Smooth muscle cell (in vitro differentiated cells): Measurements from ENCODE around the gene RPL4. TPM values are rescaled to one million over a fixed set of nuclear protein-coding genes. Genes with fewer than 3 reads are reported as not detected.

Source experiments
- DNase-seq: peaks from one replicate; lab custom pipeline; 2025; ENCODE audit not compliant: unreplicated experiment; lab: John Stamatoyannopoulos, UW
- H2AFZ ChIP-seq: fragments of 200-600 bp; sonication (generic); 2 replicates; pipeline ENCODE4 v1.6.0; 2016; ENCODE audit warnings: antibody characterized with exemption, low read depth, mild to moderate bottlenecking
- H3F3A ChIP-seq: fragments of 200-600 bp; sonication (generic); 2 replicates; pipeline ENCODE4 v1.6.0; 2017; ENCODE audit warnings: antibody characterized with exemption, low read depth
- H3K27ac ChIP-seq: fragments of 200-600 bp; sonication (generic); 2 replicates; pipeline ENCODE4 v1.5.1; 2016; ENCODE audit warnings: low read depth, mild to moderate bottlenecking
- H3K27me3 ChIP-seq: fragments of 200-600 bp; sonication (generic); 2 replicates; pipeline ENCODE4 v1.6.1; 2016; ENCODE audit warnings: low read depth, mild to moderate bottlenecking
- H3K36me3 ChIP-seq: fragments of 200-600 bp; sonication (generic); 2 replicates; pipeline ENCODE4 v1.5.1; 2016; ENCODE audit warnings: low read depth
- H3K4me1 ChIP-seq: fragments of 200-600 bp; sonication (generic); 2 replicates; pipeline ENCODE4 v1.5.1; 2016; ENCODE audit warnings: low read depth
- H3K4me2 ChIP-seq: fragments of 200-600 bp; sonication (generic); 2 replicates; pipeline ENCODE4 v1.6.0; 2016; ENCODE audit warnings: mild to moderate bottlenecking
- H3K4me3 ChIP-seq: fragments of 200-600 bp; sonication (generic); 2 replicates; pipeline ENCODE4 v1.5.1; 2016; ENCODE audit warnings: mild to moderate bottlenecking
- H3K79me2 ChIP-seq: fragments of 200-600 bp; sonication (generic); 2 replicates; pipeline ENCODE4 v1.6.0; 2016; ENCODE audit warnings: low read depth, mild to moderate bottlenecking
- H3K9ac ChIP-seq: fragments of 200-600 bp; sonication (generic); 2 replicates; pipeline ENCODE4 v1.6.0; 2016; ENCODE audit warnings: low read depth
- H3K9me3 ChIP-seq: fragments of 200-600 bp; sonication (generic); replicated peaks from 2 replicates; pipeline ENCODE4 v1.5.1; 2016; ENCODE audit warnings: low read depth
- H4K20me1 ChIP-seq: fragments of 200-600 bp; sonication (generic); 2 replicates; pipeline ENCODE4 v1.6.0; 2016; ENCODE audit warnings: low read depth
- WGBS: methylation state at CpG from one replicate; pipeline ENCODE4 v1.1.7; 2016; ENCODE audit warnings: low lambda C conversion rate; 5-methylcytosine and 5-hydroxymethylcytosine counted together
- polyA plus RNA-seq: library from polyadenylated mRNA; unstranded; fragments of >200 nt; fragmentation: Nextera tagmentation; extraction: Ambion mirVana; gene quantifications from 2 replicates; pipeline ENCODE4 v1.2.1, GENCODE V29; 2016
- total RNA-seq: library from RNA; depleted of rRNA; stranded (reverse); fragments of >200 nt; gene quantifications from 2 replicates; pipeline ENCODE4 v1.2.3, GENCODE V29; 2014
- TF ChIP-seq, protein P1 (sequence below): fragments of 200-600 bp; sonication (generic); IDR thresholded peaks from 2 replicates; pipeline ENCODE4 v1.5.1; 2017; ENCODE audit warnings: borderline replicate concordance, mild to moderate bottlenecking, antibody characterized with exemption; ENCODE audit not compliant: insufficient read depth, poor library complexity, severe bottlenecking

RPL4 gene
- total and polyA plus RNA-seq, 2 experiments from 2014 or later, result 732 to 3,841 TPM

DNA sequence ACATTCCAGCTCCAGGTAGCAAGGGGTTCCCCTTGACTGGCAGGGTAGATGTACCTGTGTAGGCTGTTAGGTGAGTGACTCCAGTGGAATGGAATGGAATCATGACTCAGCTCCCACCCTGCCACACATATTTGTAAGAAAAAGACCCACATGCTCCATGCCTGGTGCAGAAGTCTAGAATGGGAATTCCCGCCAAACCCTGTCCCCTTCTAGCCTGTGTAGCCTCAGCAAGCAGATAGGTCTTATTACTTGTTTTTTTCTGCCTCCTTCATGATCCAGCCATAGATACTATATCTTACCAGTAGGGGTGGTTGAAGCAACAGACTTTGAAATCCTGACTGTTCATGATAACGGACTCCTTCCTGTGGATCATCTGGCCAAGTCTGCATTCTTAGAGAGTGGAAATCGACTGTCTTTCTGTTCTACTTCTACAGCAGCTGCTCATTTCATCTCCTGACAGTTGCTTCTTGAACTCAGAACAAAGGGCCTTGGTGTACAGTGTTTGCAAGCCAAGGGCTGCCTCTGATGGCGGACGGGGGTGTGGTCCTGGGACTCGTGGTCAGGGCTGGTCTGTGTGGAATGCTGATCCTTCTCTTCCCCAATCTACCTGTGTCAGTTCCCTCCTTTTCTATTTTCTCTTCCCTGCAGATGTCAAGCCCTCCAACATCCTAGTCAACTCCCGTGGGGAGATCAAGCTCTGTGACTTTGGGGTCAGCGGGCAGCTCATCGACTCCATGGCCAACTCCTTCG lies 23.4 kb downstream of the RPL4 start:
- Histone ChIP-seq H3K27me3 (no peaks in the 10 kb centered on the region), H3K9me3 (no peaks in the 10 kb centered on the region), H3K27ac (peak overlapping the region; percentile 30), H3K9ac (no peak overlapping the region), H3F3A (peaks cover 3% of the 10 kb centered on the region), H3K4me2 (peak overlapping the region; percentile 54), H3K36me3 (peaks cover 6% of the 10 kb centered on the region), H4K20me1 (peaks cover 90% of the 10 kb centered on the region), H3K4me1 (no peaks in the 10 kb centered on the region), H3K4me3 (no peak overlapping the region), H3K79me2 (no peaks in the 10 kb centered on the region), H2AFZ (no peak overlapping the region)
- WGBS, result 73% methylated on average over 10 of the region's 10 CpGs
- TF ChIP-seq, protein P1, sequence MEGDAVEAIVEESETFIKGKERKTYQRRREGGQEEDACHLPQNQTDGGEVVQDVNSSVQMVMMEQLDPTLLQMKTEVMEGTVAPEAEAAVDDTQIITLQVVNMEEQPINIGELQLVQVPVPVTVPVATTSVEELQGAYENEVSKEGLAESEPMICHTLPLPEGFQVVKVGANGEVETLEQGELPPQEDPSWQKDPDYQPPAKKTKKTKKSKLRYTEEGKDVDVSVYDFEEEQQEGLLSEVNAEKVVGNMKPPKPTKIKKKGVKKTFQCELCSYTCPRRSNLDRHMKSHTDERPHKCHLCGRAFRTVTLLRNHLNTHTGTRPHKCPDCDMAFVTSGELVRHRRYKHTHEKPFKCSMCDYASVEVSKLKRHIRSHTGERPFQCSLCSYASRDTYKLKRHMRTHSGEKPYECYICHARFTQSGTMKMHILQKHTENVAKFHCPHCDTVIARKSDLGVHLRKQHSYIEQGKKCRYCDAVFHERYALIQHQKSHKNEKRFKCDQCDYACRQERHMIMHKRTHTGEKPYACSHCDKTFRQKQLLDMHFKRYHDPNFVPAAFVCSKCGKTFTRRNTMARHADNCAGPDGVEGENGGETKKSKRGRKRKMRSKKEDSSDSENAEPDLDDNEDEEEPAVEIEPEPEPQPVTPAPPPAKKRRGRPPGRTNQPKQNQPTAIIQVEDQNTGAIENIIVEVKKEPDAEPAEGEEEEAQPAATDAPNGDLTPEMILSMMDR, result no peak
- DNase-seq, result no peak

DNA sequence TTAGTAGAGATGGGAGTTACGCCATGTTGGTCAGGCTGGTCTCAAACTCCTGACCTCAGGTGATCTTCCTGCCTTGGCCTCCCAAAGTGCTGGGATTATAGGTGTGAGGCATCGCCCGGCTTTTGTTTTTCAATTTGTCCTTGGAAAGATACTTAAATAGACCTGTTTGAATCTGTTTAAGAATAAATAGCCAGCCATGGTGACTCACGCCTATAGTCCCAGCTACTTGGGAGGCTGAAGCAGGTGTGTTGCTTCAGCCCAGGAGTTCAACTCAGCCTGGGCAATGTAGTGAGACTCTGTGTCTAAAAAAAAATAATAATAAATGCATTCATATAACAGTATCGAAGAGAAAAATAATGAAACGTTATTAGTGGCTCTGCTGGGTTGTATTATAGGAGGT lies 24.4 kb downstream of the RPL4 start:
- no peaks in the 10 kb centered on the region for H3K4me1 ChIP-seq
- no peak for DNase-seq
- TF ChIP-seq, protein P1, result no peak
- WGBS, result 98% methylated on average over 6 of the region's 6 CpGs
- H3K9ac ChIP-seq, result no peak overlapping the region
- H3K9me3 ChIP-seq, result no peaks in the 10 kb centered on the region
- H3K79me2 ChIP-seq, result no peaks in the 10 kb centered on the region
- H4K20me1 ChIP-seq, result peaks cover 92% of the 10 kb centered on the region
- no peaks in the 10 kb centered on the region for H3K27me3 ChIP-seq
- no peak overlapping the region for H3K4me2 ChIP-seq
- no peak overlapping the region for H3K4me3 ChIP-seq
- H3K27ac ChIP-seq, result peak overlapping the region; percentile 66
- H3K36me3 ChIP-seq, result no peaks in the 10 kb centered on the region
- H2AFZ ChIP-seq, result no peak overlapping the region
- H3F3A ChIP-seq, result peaks cover 3% of the 10 kb centered on the region

DNA sequence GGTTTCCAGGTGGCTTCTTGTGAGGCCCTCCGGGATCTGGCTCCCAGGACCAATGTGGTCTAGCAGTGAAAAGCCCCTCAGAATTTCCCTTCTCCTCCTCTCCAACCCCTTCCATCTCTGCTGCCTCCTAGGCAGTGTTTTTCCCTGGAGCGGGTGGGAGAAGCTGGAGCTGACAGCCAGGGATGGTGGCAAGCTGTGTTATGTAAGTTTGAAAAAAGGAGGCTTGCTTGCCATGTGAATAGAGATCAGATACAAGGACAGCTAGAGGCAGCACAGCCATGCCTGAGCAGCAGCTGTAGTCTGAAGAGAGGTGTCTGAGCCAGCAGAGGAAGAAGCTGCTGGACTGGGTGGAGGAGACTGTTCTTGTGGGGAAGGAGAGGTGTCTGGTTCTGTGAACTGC lies 27.6 kb downstream of the RPL4 start:
- Histone ChIP-seq H3K27me3 (no peaks in the 10 kb centered on the region), H3K9me3 (no peaks in the 10 kb centered on the region), H3K79me2 (no peaks in the 10 kb centered on the region), H3K9ac (no peak overlapping the region), H4K20me1 (peaks cover 82% of the 10 kb centered on the region), H3K4me3 (no peak overlapping the region), H3K4me1 (peaks cover 6% of the 10 kb centered on the region), H3K27ac (no peak overlapping the region), H3K36me3 (no peaks in the 10 kb centered on the region), H3K4me2 (no peak overlapping the region), H2AFZ (no peak overlapping the region), H3F3A (peaks cover 3% of the 10 kb centered on the region)
- TF ChIP-seq, protein P1, result no peak
- WGBS, result 100% methylated on average over 2 of the region's 2 CpGs
- DNase-seq, result no peak

DNA sequence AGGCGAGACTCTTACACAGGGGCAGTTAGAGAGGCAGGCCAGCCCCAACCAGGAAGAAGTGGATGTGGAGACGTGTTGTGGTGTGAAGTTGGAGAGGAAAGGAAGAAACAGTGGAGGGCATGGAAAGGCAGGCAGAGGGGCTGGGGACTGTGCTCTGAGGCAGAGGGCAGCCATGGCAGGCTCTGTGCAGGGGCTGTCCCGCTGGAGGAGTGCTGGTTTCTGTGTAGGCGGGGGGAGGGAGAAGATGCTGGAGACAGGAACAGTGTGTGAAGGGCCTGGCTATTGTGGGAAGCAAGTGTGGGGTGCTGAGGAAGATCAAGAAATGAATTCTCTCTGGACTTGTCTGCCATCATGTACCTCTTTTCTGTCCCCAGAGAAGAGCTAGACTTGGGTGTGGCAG lies 28.1 kb downstream of the RPL4 start:
- DNase-seq, result no peak
- Histone ChIP-seq H4K20me1 (peaks cover 77% of the 10 kb centered on the region), H3K9ac (no peak overlapping the region), H3K27ac (no peak overlapping the region), H3K27me3 (no peaks in the 10 kb centered on the region), H3K79me2 (no peaks in the 10 kb centered on the region), H3K4me2 (no peak overlapping the region), H3K9me3 (no peaks in the 10 kb centered on the region), H3K4me1 (peaks cover 6% of the 10 kb centered on the region), H2AFZ (no peak overlapping the region), H3K36me3 (no peaks in the 10 kb centered on the region), H3K4me3 (no peak overlapping the region), H3F3A (peaks cover 3% of the 10 kb centered on the region)
- WGBS, result 87% methylated on average over 4 of the region's 4 CpGs
- TF ChIP-seq, protein P1, result no peak
